Gastrocnemius medialis (tissue), 4 donors: ENCODE measurements around the gene PRDM7.

ENCODE experiments used
- POLR2A ChIP-seq, 2 donors: fragments of 450-650 bp; IDR thresholded peaks; one replicate each; pipeline ENCODE4 v1.6.1; 2017; ENCODE audit warnings: antibody characterized with exemption in 2 of 2, mild to moderate bottlenecking in 2 of 2, moderate library complexity in 2 of 2
- TF ChIP-seq, protein P1 (sequence below), 5 experiments: fragments of 450-650 bp in 3 of 5; fragments of 200-600 bp in 2 of 5; sonication (generic) in 2 of 5; IDR thresholded peaks in 4 of 5; conservative IDR thresholded peaks in 1 of 5; 1 replicate in 4 of 5; 2 replicates in 1 of 5; pipeline ENCODE4 v1.5.1; 2016 to 2019; ENCODE audit warnings: antibody characterized with exemption in 5 of 5, mild to moderate bottlenecking in 3 of 5, moderate library complexity in 3 of 5

DNA sequence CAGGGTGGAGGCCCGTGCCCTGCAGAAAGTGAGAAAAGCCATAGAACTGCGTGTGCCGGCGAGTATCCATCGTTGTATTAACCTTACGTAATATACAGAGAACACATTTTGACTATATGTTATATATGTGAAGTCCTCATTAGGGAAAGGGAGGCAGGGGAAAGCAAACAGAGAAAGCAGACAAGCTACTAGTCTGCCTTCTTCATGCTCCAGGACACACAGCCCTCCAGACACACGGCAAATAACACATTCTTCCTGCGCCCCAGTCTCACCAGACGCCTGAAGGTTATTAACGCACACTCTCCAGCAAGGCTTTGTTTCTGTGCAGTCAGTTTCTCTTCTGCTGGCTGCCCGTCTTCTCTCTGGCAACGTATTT lies 28.8 kb downstream of the PRDM7 start:
- TF ChIP-seq, protein P1, sequence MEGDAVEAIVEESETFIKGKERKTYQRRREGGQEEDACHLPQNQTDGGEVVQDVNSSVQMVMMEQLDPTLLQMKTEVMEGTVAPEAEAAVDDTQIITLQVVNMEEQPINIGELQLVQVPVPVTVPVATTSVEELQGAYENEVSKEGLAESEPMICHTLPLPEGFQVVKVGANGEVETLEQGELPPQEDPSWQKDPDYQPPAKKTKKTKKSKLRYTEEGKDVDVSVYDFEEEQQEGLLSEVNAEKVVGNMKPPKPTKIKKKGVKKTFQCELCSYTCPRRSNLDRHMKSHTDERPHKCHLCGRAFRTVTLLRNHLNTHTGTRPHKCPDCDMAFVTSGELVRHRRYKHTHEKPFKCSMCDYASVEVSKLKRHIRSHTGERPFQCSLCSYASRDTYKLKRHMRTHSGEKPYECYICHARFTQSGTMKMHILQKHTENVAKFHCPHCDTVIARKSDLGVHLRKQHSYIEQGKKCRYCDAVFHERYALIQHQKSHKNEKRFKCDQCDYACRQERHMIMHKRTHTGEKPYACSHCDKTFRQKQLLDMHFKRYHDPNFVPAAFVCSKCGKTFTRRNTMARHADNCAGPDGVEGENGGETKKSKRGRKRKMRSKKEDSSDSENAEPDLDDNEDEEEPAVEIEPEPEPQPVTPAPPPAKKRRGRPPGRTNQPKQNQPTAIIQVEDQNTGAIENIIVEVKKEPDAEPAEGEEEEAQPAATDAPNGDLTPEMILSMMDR (IDR thresholded peaks at IDR 0.05 in 4 of 5, conservative IDR thresholded peaks at IDR 0.05 in 1 of 5), result no peak
- no peak for TF ChIP-seq POLR2A (IDR thresholded peaks at IDR 0.05)
